Activated CD4-positive, alpha-beta T cell treated with anti-CD3 and anti-CD28 coated beads, Interleukin-2, amount 50 U/mL, for 1 hour (primary cell): ENCODE data around the gene MCTP1.

Source experiments
- DNase-seq: peaks from one replicate; pipeline ENCODE4 v3.0.0-alpha.2; 2020

MCTP1 gene

DNA sequence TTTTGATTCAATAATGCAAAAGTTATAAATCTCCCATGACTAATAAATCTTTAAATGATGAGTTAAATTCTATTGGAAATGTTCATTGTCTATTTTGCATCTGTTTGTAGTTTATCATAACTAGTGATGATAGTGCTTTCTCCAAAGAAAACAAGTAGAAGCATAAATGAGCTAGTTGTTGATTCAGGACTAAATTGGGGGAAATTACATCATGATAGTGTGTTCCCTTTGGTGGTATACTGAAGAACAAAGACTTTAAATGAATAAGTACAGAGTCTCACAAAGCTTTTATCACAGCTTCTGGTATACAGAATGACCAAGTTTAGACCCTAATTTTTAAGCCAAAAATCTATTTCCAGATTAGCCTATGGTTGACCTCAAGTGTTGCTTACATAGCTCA lies 173.8 kb downstream of the MCTP1 start:
- DNase-seq: no peak

DNA sequence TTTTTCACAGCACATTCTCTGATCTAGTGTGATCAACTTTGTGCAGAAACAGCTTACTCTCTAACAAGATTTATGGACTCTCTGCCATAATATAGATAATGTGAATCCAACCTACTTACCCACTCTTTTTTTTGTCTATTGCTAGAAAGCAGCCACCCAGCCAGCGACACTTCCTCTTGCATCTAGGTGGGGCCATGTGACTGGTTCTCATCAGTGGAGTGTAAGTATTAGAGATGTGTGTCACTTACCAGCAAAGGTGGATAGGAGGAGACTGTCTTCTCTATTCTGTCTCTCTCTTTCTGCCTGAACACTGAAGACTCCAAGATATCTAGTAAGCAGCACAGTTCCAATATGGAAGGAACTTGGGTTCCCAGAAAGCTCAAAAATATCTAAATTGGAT lies 174.8 kb downstream of the MCTP1 start:
- DNase-seq: no peak

DNA sequence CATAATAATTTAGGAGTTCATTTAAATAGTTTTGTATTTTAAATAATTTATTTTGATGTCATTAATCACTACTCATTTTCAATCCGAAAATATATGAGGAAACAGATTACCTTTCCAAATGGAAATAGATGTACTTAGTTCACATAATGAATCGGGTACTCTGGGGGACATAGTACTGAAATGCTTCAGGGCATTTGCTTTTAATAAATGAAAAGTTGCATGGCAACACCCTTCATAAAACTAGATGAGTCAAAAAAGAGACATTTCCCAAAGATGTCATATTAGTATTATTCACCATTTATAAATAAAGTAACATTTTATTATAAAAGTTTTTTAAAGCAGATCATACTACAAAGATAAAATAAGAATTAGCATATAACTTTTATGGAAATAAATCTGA lies 177.8 kb downstream of the MCTP1 start:
- no peak for DNase-seq

DNA sequence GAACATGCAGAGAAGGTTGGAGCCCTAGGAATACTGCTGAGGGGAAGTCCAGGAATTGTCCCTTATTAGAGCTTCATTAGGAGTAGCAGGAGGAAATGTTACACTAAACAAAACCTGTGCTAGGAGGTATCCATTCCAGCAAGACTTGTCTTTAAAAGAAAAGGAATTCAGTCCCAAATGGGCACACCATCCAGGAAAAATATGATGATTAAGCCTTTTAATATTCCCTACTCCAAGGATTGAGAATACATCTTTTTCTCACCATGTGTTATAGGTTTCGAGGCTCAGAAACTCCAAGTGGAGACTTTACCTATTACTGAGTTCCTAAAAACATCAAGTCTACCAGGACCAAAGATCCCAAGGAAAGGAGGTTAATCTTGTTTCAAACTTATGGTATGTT lies 179.3 kb downstream of the MCTP1 start:
- no peak for DNase-seq

- no peak for DNase-seq
Observed at GRCh38 chr5:95102687-95103086, 182.2 kb downstream of the MCTP1 start.

GRCh38 chr5:95102080-95102479 lies 182.8 kb downstream of the MCTP1 start:
- no peak for DNase-seq

GRCh38 chr5:95100551-95100950 lies 184.3 kb downstream of the MCTP1 start:
- no peak for DNase-seq

DNA sequence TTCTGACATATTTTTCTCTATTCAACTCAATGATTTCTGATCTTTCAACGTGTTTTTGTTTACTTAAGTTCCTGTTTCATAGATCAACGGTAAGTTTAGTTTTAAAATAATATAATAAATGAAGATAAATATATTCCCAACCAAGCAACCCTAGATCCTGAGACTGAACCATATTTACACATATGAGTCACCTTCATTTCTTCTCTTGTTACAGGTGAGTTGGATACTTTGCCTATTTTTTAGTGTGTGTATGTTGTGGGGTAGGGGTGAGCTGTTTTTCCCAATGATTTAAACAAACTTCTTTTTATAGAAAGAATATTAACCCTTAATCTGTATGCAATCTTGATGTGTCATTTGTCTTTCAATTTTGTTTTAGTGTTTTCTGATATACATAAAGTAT lies 186.9 kb downstream of the MCTP1 start:
- no peak for DNase-seq

DNA sequence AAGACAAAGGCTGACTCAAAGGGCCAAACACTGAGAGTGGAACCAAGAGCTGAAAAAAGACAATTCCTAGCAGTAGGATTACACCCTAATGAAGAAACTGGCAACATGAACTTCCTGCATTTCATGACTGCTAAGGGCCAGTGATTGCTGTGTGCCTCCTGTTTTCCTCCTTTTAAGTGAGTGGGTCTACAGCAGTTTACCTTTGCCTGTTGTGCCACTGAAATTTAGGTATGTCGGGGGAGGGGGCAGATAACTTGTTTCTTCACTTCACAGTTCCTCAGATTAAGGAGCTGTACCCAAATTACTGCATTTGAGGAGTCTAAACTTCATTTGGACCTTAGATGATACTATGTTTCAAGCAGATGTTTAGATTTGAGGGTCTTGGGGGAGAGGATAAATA lies 191.7 kb downstream of the MCTP1 start:
- no peak for DNase-seq

DNA sequence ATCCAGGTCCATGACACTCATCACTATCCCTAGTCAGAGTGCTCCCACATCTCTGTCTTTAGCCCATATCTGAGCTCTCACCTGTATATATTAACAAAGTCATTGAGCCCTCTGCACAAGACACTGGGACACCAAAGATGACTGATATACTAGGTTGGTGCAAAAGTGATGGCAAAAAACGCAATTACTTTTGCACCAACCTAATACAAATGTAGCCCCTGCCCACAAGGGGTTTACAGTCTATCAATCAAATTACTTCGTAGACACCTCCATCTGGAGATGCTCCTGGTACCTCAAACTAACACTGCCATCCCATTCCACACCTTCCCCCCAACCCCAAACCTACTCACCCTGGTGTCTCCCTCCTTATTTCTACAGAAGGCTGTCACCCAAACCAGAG lies 194.1 kb downstream of the MCTP1 start:
- DNase-seq: no peak

DNA sequence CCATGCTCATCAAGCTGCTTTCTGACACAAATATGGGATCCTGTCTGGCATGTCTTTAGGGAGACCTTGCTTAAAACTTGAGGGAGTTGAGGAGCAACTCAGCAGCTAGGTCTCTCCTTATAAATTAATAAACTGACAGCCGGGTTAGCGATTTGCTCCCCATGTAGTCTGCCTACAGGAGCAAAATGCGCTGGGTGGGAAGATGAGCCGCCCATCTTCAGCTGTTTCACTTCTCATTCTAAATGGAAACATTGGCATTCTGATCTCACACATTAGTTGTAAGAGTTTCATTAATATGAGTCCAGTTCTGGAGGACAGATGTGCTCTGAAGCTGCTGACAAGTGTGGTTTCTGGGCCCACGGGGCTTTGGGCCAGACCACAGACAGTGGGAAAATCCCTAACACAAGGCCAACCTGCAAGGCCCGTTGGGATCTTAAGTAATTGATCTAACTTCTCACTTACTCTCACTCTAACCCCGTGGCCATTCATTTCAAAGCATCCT lies 197.0 kb downstream of the MCTP1 start:
- no peak for DNase-seq

GRCh38 chr5:95086927-95087815 lies 197.7 kb downstream of the MCTP1 start:
- no peak for DNase-seq

- DNase-seq: no peak
Observed at GRCh38 chr5:95084757-95085156, 200.1 kb downstream of the MCTP1 start.

GRCh38 chr5:95083606-95084005 lies 201.3 kb downstream of the MCTP1 start:
- no peak for DNase-seq

DNA sequence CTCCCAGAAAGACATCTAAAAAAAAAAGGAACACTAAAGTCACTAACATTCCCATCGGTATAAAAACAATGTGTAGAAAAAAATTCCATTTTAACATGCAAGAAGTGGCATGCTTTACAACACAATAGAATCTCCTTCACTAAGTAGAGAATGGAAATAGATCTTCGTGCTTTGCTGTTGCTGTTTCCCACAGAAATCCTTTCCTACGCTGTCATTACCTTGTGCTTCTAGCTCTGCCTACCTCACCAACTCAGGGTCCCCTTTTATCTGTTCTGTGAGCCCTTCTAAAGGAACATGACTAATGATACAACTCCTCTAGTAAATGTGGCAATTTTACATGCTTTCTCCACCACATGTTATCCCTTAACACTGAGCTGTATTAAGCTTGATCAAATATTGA lies 202.9 kb downstream of the MCTP1 start:
- no peak for DNase-seq

DNA sequence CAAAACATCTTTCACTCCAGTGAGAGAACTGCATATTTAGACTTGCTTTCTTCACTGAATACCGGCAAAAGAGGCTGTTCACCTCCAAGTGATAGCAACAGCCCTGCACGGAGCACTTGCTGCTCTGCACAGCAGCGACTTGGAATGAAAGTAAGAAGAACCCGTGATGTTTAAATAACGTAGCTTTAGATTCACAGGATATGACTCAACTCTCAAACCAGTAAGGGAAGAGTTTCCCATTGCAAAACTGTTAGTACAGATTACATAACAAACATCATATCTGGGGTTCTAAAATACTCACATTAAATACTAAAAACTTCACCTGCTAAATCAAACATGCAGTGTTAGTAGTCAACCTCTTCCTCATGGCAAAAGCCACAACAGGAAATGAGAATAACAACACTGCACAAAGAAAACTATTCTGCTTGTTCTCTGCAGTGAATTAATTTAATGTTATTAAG lies 203.4 kb downstream of the MCTP1 start:
- DNase-seq: no peak

- DNase-seq: no peak
Observed at GRCh38 chr5:95080441-95080840, 204.5 kb downstream of the MCTP1 start.

- no peak for DNase-seq
Observed at GRCh38 chr5:95080030-95080429, 204.9 kb downstream of the MCTP1 start.

- DNase-seq: no peak
Observed at GRCh38 chr5:95078868-95079267, 206.0 kb downstream of the MCTP1 start.

GRCh38 chr5:95076395-95077185 lies 208.3 kb downstream of the MCTP1 start:
- no peak for DNase-seq

DNA sequence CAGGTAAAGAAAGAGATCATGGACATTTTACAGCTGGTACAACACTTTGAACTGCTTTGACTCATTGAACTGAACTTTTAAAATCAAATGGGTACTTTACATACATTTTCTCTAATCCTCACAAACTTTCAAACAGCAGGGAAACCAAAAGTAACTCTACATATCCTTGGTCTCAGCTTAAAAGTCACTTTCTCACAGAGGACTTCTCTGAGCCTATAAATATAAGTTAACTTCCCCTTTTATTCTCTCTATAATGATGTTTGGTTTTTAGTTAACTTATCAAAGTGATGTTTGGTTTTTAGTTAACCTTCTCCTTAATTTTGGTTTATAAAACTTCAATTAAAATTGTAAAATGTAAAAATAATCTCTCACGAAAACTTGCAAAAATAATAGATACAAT lies 209.8 kb downstream of the MCTP1 start:
- no peak for DNase-seq

GRCh38 chr5:95072281-95072680 lies 212.6 kb downstream of the MCTP1 start:
- no peak for DNase-seq

DNA sequence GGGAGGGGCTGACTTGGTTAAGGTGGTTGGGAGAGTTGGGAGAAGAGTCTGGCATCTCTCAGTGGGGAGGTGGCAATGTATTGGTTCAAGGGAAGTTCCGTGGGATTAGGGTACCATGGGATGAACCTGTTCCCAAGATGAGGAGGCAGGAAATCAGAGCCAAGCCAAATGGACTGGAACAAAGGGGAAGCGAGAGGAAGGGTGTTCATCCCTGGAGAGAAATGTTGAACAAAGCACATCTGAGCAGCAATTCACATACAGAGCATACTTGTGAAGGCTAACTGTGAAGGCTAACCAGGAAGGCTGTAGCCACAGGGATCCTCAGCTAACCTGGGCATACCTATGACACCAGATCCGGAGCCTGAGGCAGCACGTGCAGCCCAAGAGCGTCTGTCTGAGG lies 214.0 kb downstream of the MCTP1 start:
- DNase-seq: no peak

GRCh38 chr5:95070453-95070852 lies 214.4 kb downstream of the MCTP1 start:
- no peak for DNase-seq
